ENCODE results near the gene EXD2.

DNA sequence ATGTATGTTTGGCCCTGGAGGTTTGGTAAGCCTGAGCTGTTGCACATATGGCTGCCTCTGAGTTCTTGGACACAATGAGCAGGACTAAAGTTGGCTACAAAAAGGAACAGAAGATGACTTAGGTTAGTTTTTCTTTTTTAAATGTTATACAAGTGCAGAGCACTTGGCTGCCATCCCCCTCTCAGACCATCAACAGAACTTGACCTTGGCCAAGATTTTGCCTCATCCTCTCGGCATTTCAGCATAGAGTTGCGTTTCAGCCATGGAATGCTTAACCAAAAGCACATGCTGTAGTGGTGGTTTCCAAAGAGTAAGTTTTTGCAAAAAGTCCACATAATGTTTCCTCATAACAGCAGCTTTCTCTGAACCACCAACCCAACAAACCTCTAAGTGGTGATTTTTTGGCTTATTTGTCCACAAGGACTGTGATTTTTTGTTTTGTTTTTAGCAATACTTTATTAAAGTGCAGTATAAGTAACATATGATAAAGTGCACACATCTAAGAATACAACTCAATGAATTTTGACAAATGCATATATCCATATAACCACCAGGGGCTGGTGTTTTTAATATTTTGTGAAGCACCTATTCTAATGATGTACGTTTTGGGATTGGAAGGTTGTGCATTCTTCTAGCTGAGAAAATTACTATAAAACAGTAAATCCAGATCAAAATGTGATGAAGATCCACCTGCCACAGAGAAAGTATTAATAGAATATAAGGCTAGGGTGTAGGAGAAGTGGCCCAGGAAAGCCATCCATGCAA, 56.6 kb downstream of the EXD2 start:
- TF ChIP-seq GATA3 (IDR thresholded peaks at IDR 0.05; ENCODE audit: low read depth, low read length) = no peak
- TF ChIP-seq GATA2 (IDR thresholded peaks at IDR 0.05; ENCODE audit: low read depth, low read length) = no peak
